ENCODE data around the gene RAB3IL1.

RAB3IL1 gene

GRCh38 chr11:61927501-61927900, 10.1 kb upstream of the RAB3IL1 start:
- H2BK12ac ChIP-seq (ENCODE audit: low read length in 2 of 2) = no peak overlapping the region
- H2BK5ac ChIP-seq (ENCODE audit: low read depth, low read length, poor library complexity, severe bottlenecking) = no peak overlapping the region
- peaks cover 13% of the 10 kb centered on the region for H3K4me1 ChIP-seq (ENCODE audit: control insufficient read depth, insufficient read depth, low read depth, low read length)
- 80% methylated on average over 1 of the region's 1 CpG for WGBS
- H3K36me3 ChIP-seq (ENCODE audit: control insufficient read depth in 1 of 2, insufficient read depth in 2 of 2, low read depth in 1 of 2, low read length in 2 of 2) = no peaks in the 10 kb centered on the region
- H3K23ac ChIP-seq (ENCODE audit: low read length in 2 of 2) = no peak overlapping the region
- H3K9me3 ChIP-seq (ENCODE audit: control insufficient read depth, low read length) = no peaks in the 10 kb centered on the region
- no peak overlapping the region for H2AK5ac ChIP-seq (ENCODE audit: low read length, severe bottlenecking)
- no peak overlapping the region for H3K4me3 ChIP-seq (ENCODE audit: insufficient read depth in 1 of 2, low read depth in 1 of 2, low read length in 2 of 2)
- no peak overlapping the region for H3K4me2 ChIP-seq (ENCODE audit: low read length, poor library complexity, severe bottlenecking)
- no peak overlapping the region for H2BK120ac ChIP-seq (ENCODE audit: low read depth, low read length)
- no peak overlapping the region for H3K27ac ChIP-seq (ENCODE audit: low read length, poor library complexity, severe bottlenecking)
- H3K14ac ChIP-seq (ENCODE audit: low read length in 2 of 2) = no peak overlapping the region
- H2AFZ ChIP-seq (ENCODE audit: low read depth, low read length) = no peak overlapping the region
- H3K79me1 ChIP-seq (replicated peaks; ENCODE audit: low read length, poor library complexity, severe bottlenecking) = no peaks in the 10 kb centered on the region
- DNase-seq = no peak
- peaks cover 0 to 10% of the 10 kb centered on the region in 2 experiments for H3K27me3 ChIP-seq (ENCODE audit: control insufficient read depth in 1 of 2, insufficient read depth in 1 of 2, low read length in 2 of 2)
- H3K18ac ChIP-seq (ENCODE audit: low read depth in 1 of 2, low read length in 2 of 2) = no peak overlapping the region
- no peak overlapping the region for H2BK15ac ChIP-seq (ENCODE audit: low read depth, poor library complexity, severe bottlenecking)
- no peak overlapping the region for H3K9ac ChIP-seq (ENCODE audit: low read length)
- H3K4ac ChIP-seq (ENCODE audit: low read depth in 1 of 2, low read length in 2 of 2) = no peak overlapping the region
- H4K91ac ChIP-seq (ENCODE audit: low read length) = no peak overlapping the region
- no peak overlapping the region for H4K8ac ChIP-seq (ENCODE audit: low read length)

- H2BK5ac ChIP-seq (ENCODE audit: low read depth, low read length, poor library complexity, severe bottlenecking) = no peak overlapping the region
- no peak overlapping the region for H3K27ac ChIP-seq (ENCODE audit: low read length, poor library complexity, severe bottlenecking)
- H3K4me3 ChIP-seq (ENCODE audit: insufficient read depth in 1 of 2, low read depth in 1 of 2, low read length in 2 of 2) = no peak overlapping the region
- H2AFZ ChIP-seq (ENCODE audit: low read depth, low read length) = no peak overlapping the region
- DNase-seq = no peak
- no peak overlapping the region for H3K23ac ChIP-seq (ENCODE audit: low read length in 2 of 2)
- peaks cover 0 to 8% of the 10 kb centered on the region in 2 experiments for H3K27me3 ChIP-seq (ENCODE audit: control insufficient read depth in 1 of 2, insufficient read depth in 1 of 2, low read length in 2 of 2)
- H3K4me2 ChIP-seq (ENCODE audit: low read length, poor library complexity, severe bottlenecking) = no peak overlapping the region
- H2BK120ac ChIP-seq (ENCODE audit: low read depth, low read length) = no peak overlapping the region
- H4K8ac ChIP-seq (ENCODE audit: low read length) = no peak overlapping the region
- no peak overlapping the region for H3K18ac ChIP-seq (ENCODE audit: low read depth in 1 of 2, low read length in 2 of 2)
- no peaks in the 10 kb centered on the region for H3K36me3 ChIP-seq (ENCODE audit: control insufficient read depth in 1 of 2, insufficient read depth in 2 of 2, low read depth in 1 of 2, low read length in 2 of 2)
- H3K14ac ChIP-seq (ENCODE audit: low read length in 2 of 2) = no peak overlapping the region
- no peak overlapping the region for H2AK5ac ChIP-seq (ENCODE audit: low read length, severe bottlenecking)
- H2BK12ac ChIP-seq (ENCODE audit: low read length in 2 of 2) = no peak overlapping the region
- 91% methylated on average over 3 of the region's 3 CpGs for WGBS
- no peak overlapping the region for H4K91ac ChIP-seq (ENCODE audit: low read length)
- no peak overlapping the region for H2BK15ac ChIP-seq (ENCODE audit: low read depth, poor library complexity, severe bottlenecking)
- H3K4ac ChIP-seq (ENCODE audit: low read depth in 1 of 2, low read length in 2 of 2) = no peak overlapping the region
- no peak overlapping the region for H3K9ac ChIP-seq (ENCODE audit: low read length)
- H3K79me1 ChIP-seq (replicated peaks; ENCODE audit: low read length, poor library complexity, severe bottlenecking) = no peaks in the 10 kb centered on the region
- H3K4me1 ChIP-seq (ENCODE audit: control insufficient read depth, insufficient read depth, low read depth, low read length) = peaks cover 13% of the 10 kb centered on the region
- no peaks in the 10 kb centered on the region for H3K9me3 ChIP-seq (ENCODE audit: control insufficient read depth, low read length)
Measured at GRCh38 chr11:61926235-61926634, 8.9 kb upstream of the RAB3IL1 start.

- Histone ChIP-seq H3K14ac (ENCODE audit: low read length in 2 of 2) (no peak overlapping the region), H3K36me3 (ENCODE audit: control insufficient read depth in 1 of 2, insufficient read depth in 2 of 2, low read depth in 1 of 2, low read length in 2 of 2) (no peaks in the 10 kb centered on the region), H3K4me1 (ENCODE audit: control insufficient read depth, insufficient read depth, low read depth, low read length) (peaks cover 13% of the 10 kb centered on the region), H3K4ac (ENCODE audit: low read depth in 1 of 2, low read length in 2 of 2) (no peak overlapping the region), H3K27ac (ENCODE audit: low read length, poor library complexity, severe bottlenecking) (no peak overlapping the region), H3K79me1 (replicated peaks; ENCODE audit: low read length, poor library complexity, severe bottlenecking) (no peaks in the 10 kb centered on the region), H3K23ac (ENCODE audit: low read length in 2 of 2) (no peak overlapping the region), H3K9me3 (ENCODE audit: control insufficient read depth, low read length) (no peaks in the 10 kb centered on the region), H2BK5ac (ENCODE audit: low read depth, low read length, poor library complexity, severe bottlenecking) (no peak overlapping the region), H4K8ac (ENCODE audit: low read length) (no peak overlapping the region), H3K4me3 (ENCODE audit: insufficient read depth in 1 of 2, low read depth in 1 of 2, low read length in 2 of 2) (no peak overlapping the region), H2BK15ac (ENCODE audit: low read depth, poor library complexity, severe bottlenecking) (no peak overlapping the region), H3K18ac (ENCODE audit: low read depth in 1 of 2, low read length in 2 of 2) (no peak overlapping the region), H3K27me3 (ENCODE audit: control insufficient read depth in 1 of 2, insufficient read depth in 1 of 2, low read length in 2 of 2) (peaks cover 0 to 5% of the 10 kb centered on the region in 2 experiments), H4K91ac (ENCODE audit: low read length) (no peak overlapping the region), H3K4me2 (ENCODE audit: low read length, poor library complexity, severe bottlenecking) (no peak overlapping the region), H3K9ac (ENCODE audit: low read length) (no peak overlapping the region), H2BK120ac (ENCODE audit: low read depth, low read length) (no peak overlapping the region), H2AFZ (ENCODE audit: low read depth, low read length) (no peak overlapping the region), H2BK12ac (ENCODE audit: low read length in 2 of 2) (no peak overlapping the region), H2AK5ac (ENCODE audit: low read length, severe bottlenecking) (no peak overlapping the region)
- no peak for DNase-seq
- WGBS = 97% methylated on average over 2 of the region's 2 CpGs
Measured at GRCh38 chr11:61925736-61926135, 8.4 kb upstream of the RAB3IL1 start.

- Histone ChIP-seq H3K79me1 (replicated peaks; ENCODE audit: low read length, poor library complexity, severe bottlenecking) (no peaks in the 10 kb centered on the region), H3K14ac (ENCODE audit: low read length in 2 of 2) (no peak overlapping the region), H3K27me3 (ENCODE audit: control insufficient read depth in 1 of 2, insufficient read depth in 1 of 2, low read length in 2 of 2) (peaks cover 0 to 17% of the 10 kb centered on the region in 2 experiments), H3K4me2 (ENCODE audit: low read length, poor library complexity, severe bottlenecking) (no peak overlapping the region), H3K4ac (ENCODE audit: low read depth in 1 of 2, low read length in 2 of 2) (no peak overlapping the region), H3K23ac (ENCODE audit: low read length in 2 of 2) (no peak overlapping the region), H3K9ac (ENCODE audit: low read length) (peak overlapping the region; percentile 82), H3K9me3 (ENCODE audit: control insufficient read depth, low read length) (no peaks in the 10 kb centered on the region), H2BK12ac (ENCODE audit: low read length in 2 of 2) (peak overlapping the region in 1 of 2 experiments; percentile 59), H3K4me3 (ENCODE audit: insufficient read depth in 1 of 2, low read depth in 1 of 2, low read length in 2 of 2) (no peak overlapping the region), H2BK5ac (ENCODE audit: low read depth, low read length, poor library complexity, severe bottlenecking) (no peak overlapping the region), H3K27ac (ENCODE audit: low read length, poor library complexity, severe bottlenecking) (peak overlapping the region; percentile 14), H3K36me3 (ENCODE audit: control insufficient read depth in 1 of 2, insufficient read depth in 2 of 2, low read depth in 1 of 2, low read length in 2 of 2) (no peaks in the 10 kb centered on the region), H2BK15ac (ENCODE audit: low read depth, poor library complexity, severe bottlenecking) (no peak overlapping the region), H2AK5ac (ENCODE audit: low read length, severe bottlenecking) (no peak overlapping the region), H2AFZ (ENCODE audit: low read depth, low read length) (no peak overlapping the region), H3K18ac (ENCODE audit: low read depth in 1 of 2, low read length in 2 of 2) (peak overlapping the region in 1 of 2 experiments; percentile 37), H4K8ac (ENCODE audit: low read length) (no peak overlapping the region), H3K4me1 (ENCODE audit: control insufficient read depth, insufficient read depth, low read depth, low read length) (peaks cover 27% of the 10 kb centered on the region), H4K91ac (ENCODE audit: low read length) (peak overlapping the region; percentile 46), H2BK120ac (ENCODE audit: low read depth, low read length) (no peak overlapping the region)
- WGBS = 64% methylated on average over 6 of the region's 6 CpGs
- no peak for DNase-seq
Measured at GRCh38 chr11:61924064-61924455, 6.7 kb upstream of the RAB3IL1 start.

Data from mesenchymal stem cell (in vitro differentiated cells and primary cell).